ENCODE measurements around the gene GTSE1. TPM values are rescaled to one million over a fixed set of nuclear protein-coding genes. Genes with fewer than 3 reads are reported as not detected.

Gene GTSE1
- total RNA-seq, 1 experiment from 2014 or later = 64.6 TPM

DNA sequence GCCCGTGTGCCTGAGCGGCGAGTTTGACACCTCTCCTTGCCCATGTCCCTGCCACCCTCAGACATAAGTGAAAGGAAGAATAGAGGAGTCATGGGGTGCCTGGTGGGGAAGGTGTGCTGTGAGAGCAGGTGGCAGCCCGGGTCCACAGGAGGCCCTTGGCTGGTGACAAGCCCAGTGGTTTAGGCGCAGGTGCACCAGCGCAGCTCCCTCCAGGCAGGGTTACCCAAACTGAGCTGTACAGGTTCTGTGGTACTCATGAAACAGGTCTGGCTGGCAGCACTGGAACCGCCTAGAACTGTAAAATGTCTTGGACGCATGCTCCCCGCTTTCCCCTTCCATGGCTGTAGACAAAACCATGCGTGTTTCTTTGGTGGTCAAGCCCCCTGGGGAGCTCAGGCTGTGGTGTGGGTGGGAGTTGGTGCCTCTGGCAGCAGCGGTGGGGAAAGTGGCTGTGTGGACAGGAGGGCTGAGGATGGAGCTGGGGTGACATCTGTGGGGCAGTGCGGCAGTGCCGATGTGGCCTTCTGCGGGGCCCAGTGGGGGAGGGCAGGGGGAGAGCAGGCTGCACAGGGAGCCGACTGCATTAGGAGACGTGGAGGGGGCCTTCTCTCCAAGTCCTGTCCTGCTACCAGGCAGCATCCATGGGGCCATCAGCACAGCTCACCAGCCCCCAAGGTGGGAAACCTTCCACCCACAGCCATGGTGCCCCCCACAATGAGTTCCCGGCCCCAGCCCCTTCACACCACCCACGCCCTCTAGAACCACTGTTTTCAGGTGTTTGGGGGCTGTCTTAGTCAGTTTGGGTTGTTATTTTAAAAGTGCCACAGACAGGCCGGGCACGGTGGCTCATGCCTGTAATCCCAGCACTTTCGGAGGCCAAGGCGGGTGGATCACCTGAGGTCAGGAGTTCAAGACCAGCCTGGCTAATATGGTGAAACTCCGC lies 5.6 kb upstream of the GTSE1 start:
- peak in 1 of 2 experiments; percentile 13 for DNase-seq
- H3K4me1 ChIP-seq (replicated peaks; ENCODE audit: insufficient read depth) = peaks cover 7% of the 10 kb centered on the region; the same call in 1 of the 2 replicates
- H4K20me1 ChIP-seq (ENCODE audit: insufficient read depth) = no peaks in the 10 kb centered on the region
- no peaks in the 10 kb centered on the region for H3K9me2 ChIP-seq (ENCODE audit: insufficient read depth)
- no peak for TF ChIP-seq CTCF (conservative IDR thresholded peaks at IDR 0.05)
- TF ChIP-seq EZH2 (IDR thresholded peaks at IDR 0.05; ENCODE audit: low read depth) = no peak
- no peak overlapping the region for H2AFZ ChIP-seq
- BruUV-seq (replicated peaks) = no TSS peak
- no peaks in the 10 kb centered on the region for H3K79me2 ChIP-seq (ENCODE audit: low read depth)
- no peak overlapping the region for H3K4me3 ChIP-seq
- intact Hi-C loops (cut with micrococcal nuclease; ENCODE audit: unreplicated experiment) = no loop called here
- POLR2A ChIA-PET (ENCODE audit: unreplicated experiment) = no interaction called here
- H3K36me3 ChIP-seq (ENCODE audit: low read depth) = no peaks in the 10 kb centered on the region
- no peaks in the 10 kb centered on the region for H3K9me3 ChIP-seq (ENCODE audit: insufficient read depth, low read depth)
- CTCF ChIA-PET = no interaction called here
- H3F3A ChIP-seq (ENCODE audit: insufficient read depth, low read depth) = peaks cover 4% of the 10 kb centered on the region
- no peak overlapping the region for H3K27ac ChIP-seq
- H3K27me3 ChIP-seq (ENCODE audit: insufficient read depth, low read depth) = no peaks in the 10 kb centered on the region
- H3K4me2 ChIP-seq = no peak overlapping the region

DNA sequence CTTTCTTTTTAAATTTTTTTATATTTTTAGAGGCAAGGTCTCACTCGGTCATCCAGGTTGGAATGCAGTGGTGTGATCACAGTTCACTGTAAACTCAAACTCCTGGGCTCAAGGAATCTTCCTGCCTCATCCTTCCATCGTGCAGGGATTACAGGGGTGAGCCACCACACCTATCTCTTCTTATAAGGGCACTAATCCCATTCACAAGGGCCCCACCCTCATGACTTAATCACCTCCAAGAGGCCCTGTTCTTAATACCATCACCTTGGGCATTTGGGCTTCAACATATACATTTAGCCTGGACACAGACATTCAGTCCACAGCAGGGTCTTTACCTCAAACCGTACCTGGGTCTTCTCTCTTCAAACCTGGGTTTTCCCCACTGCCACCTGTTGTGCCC lies 4.5 kb upstream of the GTSE1 start:
- peaks cover 7% of the 10 kb centered on the region; the same call in 1 of the 2 replicates for H3K4me1 ChIP-seq (replicated peaks; ENCODE audit: insufficient read depth)
- no peak overlapping the region for H2AFZ ChIP-seq
- ChIA-PET POLR2A (ENCODE audit: unreplicated experiment) (no interaction called here), CTCF (no interaction called here)
- no peaks in the 10 kb centered on the region for H3K27me3 ChIP-seq (ENCODE audit: insufficient read depth, low read depth)
- no peaks in the 10 kb centered on the region for H3K9me2 ChIP-seq (ENCODE audit: insufficient read depth)
- DNase-seq = no peak
- no peak overlapping the region for H3K27ac ChIP-seq
- no peak for TF ChIP-seq EZH2 (IDR thresholded peaks at IDR 0.05; ENCODE audit: low read depth)
- TF ChIP-seq CTCF (conservative IDR thresholded peaks at IDR 0.05) = no peak
- no peaks in the 10 kb centered on the region for H3K36me3 ChIP-seq (ENCODE audit: low read depth)
- no peak overlapping the region for H3K4me2 ChIP-seq
- H3F3A ChIP-seq (ENCODE audit: insufficient read depth, low read depth) = peaks cover 4% of the 10 kb centered on the region
- peaks cover 4% of the 10 kb centered on the region for H3K79me2 ChIP-seq (ENCODE audit: low read depth)
- H3K4me3 ChIP-seq = no peak overlapping the region
- H3K9me3 ChIP-seq (ENCODE audit: insufficient read depth, low read depth) = no peaks in the 10 kb centered on the region
- intact Hi-C loops (cut with micrococcal nuclease; ENCODE audit: unreplicated experiment) = no loop called here
- H4K20me1 ChIP-seq (ENCODE audit: insufficient read depth) = no peaks in the 10 kb centered on the region
- no TSS peak for BruUV-seq (replicated peaks)

GRCh38 chr22:46292732-46293131 lies 3.9 kb upstream of the GTSE1 start:
- no peak overlapping the region for H3K4me2 ChIP-seq
- H3K4me3 ChIP-seq = no peak overlapping the region
- no peaks in the 10 kb centered on the region for H3K9me2 ChIP-seq (ENCODE audit: insufficient read depth)
- H3K27me3 ChIP-seq (ENCODE audit: insufficient read depth, low read depth) = no peaks in the 10 kb centered on the region
- peaks cover 11% of the 10 kb centered on the region for H3K4me1 ChIP-seq (replicated peaks; ENCODE audit: insufficient read depth)
- TF ChIP-seq CTCF (conservative IDR thresholded peaks at IDR 0.05) = no peak
- TF ChIP-seq EZH2 (IDR thresholded peaks at IDR 0.05; ENCODE audit: low read depth) = no peak
- no peak for DNase-seq
- POLR2A ChIA-PET (ENCODE audit: unreplicated experiment) = no interaction called here
- peaks cover 4% of the 10 kb centered on the region for H3F3A ChIP-seq (ENCODE audit: insufficient read depth, low read depth)
- no TSS peak for BruUV-seq (replicated peaks)
- no peaks in the 10 kb centered on the region for H3K9me3 ChIP-seq (ENCODE audit: insufficient read depth, low read depth)
- no peaks in the 10 kb centered on the region for H4K20me1 ChIP-seq (ENCODE audit: insufficient read depth)
- peaks cover 10% of the 10 kb centered on the region for H3K79me2 ChIP-seq (ENCODE audit: low read depth)
- H3K36me3 ChIP-seq (ENCODE audit: low read depth) = no peaks in the 10 kb centered on the region
- CTCF ChIA-PET = no interaction called here
- no peak overlapping the region for H2AFZ ChIP-seq
- no peak overlapping the region for H3K27ac ChIP-seq
- intact Hi-C loops (cut with micrococcal nuclease; ENCODE audit: unreplicated experiment) = no loop called here
